ENCODE measurements around the gene NAALADL2.

The NAALADL2 gene

DNA sequence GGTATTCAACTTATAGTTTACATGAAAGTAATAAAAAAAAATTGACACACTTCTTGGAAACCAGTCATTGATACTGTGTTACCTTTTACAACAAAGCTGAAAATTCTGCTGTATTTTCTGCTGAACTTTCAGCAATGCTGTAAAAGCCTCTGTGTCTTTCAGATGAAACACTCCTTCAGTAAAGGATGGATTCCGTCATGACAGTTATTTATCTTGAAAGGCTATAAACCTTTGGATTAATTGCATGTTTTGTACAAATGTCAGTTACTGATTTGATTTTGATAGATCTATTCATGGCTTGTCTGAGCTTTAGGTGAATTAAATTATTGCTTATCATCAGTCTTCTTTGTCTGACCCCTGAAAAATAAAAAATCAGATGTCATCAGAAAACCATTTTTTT, 355.1 kb downstream of the NAALADL2 start:
- DNase-seq, result no peak

DNA sequence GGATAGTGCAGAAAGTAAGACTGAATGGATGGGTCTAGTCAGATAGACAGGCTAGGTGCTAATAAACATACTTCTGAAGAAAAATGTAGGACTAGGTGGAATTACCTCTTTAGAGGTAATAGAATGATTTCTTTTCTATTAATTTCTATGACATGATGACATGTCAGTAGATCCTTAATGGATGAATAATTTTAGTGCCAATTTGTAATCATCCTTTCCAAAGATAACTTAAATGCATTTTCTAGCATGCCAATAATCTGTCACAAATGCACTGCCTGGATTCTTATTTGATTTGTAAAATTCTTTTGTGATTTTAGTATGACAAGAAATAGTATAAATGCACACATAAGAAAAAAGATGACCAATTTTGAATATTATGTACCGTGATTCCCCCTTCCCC, 356.7 kb downstream of the NAALADL2 start:
- DNase-seq, result no peak

DNA sequence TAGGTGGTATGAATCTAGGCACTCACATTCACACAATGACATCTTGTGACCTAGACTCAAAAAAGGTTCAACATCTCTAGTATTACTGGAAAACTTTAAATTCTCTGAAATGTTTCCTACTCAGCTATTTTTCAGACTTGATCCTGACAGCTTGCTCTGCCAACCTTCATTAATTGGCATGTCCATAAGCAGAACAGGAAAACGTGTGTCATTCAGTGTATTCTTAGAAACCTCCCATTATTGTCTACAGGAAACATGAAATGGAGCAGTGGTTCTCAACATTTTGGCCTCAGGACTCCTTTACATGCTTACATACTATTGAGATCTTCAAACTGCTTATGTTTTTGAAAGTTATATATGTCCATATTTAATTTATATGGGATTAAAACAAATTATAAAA, 363.2 kb downstream of the NAALADL2 start:
- DNase-seq, result no peak

DNA sequence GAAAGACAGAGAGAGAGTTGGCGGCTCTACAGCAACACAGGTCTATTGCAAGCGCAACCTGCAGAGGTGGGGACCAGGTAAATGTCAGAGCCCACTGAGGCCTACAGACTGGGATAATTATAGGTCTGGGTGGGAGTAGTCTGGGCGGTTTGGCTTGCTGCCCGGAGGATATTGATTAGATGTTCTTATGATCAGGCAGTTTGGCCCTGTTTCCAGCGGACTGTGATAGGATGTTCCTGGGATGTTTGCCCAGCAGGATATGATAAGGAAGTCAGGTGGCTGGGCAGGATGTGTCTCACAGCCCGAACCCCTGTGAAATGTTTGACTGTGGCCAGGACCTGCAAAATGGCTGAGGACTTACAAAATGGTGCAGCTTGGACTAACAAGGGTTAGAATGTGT, 364.9 kb downstream of the NAALADL2 start:
- no peak for DNase-seq

DNA sequence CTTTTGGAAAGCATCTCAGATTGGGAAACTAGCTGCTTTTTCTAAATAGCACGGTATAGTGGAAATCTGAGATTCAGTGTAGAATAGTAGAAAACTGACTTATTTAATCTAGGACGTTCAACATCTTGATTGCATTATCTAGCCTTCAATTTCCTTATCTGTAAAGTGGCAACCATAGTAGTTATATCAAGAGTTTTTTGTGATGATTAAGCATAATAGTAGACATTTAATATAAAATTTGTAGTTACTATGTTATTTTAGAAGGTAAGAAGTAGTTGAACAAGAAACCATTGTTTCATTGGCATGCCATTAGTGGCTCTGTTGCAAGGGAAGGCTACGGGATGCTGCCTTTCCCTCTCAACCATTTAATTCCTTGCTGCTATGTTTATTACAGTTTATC, 367.3 kb downstream of the NAALADL2 start:
- DNase-seq, result no peak

DNA sequence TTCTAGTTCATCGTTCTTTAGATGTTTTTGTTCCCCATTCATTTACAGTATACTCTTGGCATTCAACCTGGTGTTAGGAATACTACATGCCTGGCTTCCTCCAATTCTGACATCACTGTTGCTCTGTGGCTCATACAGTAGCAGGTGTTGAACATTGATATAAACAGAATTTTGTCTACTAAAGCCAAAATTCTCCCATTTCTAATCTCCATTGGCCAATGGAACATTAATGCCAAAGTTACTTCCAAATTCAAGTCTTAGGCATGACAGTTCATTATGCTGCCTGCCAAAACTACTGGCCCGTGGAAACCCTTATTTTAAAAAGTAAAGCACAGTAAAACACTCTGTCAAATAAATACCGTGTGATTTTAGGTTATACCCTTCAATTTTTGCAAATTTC, 368.0 kb downstream of the NAALADL2 start:
- no peak for DNase-seq

DNA sequence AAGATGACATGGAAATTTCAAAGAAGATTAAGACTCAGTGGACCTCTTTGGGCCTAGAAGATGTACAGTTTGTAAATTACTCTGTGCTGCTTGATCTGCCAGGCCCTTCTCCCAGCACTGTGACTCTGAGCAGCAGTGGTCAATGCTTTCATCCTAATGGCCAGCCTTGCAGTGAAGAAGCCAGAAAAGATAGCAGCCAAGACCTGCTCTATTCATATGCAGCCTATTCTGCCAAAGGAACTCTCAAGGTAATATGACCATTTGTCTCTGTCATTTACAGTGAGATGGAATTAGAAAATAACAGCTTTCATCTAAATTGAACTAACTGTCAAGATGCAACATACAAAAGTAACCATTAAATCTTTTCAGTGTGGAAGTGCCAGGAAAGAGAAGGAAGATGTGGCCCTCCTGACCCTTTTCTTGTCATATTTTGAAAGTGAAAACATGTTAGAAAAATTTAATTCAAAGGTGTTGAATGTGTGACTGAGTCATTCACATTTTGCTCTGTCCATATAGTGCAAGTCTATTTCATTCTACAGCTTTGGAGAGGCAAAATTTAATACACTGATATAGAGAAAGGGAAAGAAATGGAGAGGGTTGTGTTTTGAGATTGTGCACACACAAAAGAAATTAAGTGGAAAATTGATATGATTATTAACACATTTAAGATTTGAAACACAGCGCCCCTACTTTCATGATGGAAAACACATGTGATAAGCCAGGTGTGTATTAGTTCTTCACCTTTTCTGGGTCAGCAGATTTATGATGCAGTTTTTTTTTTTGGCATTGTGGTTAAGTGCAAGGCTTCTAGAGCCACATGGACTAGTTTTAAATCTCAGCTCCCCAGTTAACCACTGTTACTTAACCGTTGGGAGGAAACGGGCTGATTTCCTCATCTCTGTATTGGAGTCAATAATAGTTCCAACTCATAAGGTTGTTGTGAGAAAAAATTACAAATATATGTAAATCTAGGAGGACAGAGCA, 375.1 kb downstream of the NAALADL2 start:
- DNase-seq, result no peak

DNA sequence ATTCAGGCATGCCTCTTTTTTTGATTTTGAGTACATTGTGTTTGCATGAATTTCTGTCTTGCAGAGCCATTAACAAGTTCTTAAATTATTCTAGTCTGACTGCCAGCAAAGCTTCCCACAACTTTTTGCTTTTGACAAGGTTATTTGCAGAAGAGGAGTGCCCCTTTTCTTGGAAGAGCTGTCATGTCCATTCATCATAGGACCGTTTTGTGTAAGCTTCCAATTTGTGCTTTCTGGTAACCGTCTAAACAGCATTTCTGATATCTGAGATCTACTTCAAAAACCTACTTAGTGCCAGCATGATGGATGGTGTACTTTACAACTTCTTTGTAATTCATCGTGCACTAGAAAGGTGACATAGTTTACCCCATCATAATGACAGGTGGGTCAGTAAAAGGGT, 379.7 kb downstream of the NAALADL2 start:
- DNase-seq, result no peak

DNA sequence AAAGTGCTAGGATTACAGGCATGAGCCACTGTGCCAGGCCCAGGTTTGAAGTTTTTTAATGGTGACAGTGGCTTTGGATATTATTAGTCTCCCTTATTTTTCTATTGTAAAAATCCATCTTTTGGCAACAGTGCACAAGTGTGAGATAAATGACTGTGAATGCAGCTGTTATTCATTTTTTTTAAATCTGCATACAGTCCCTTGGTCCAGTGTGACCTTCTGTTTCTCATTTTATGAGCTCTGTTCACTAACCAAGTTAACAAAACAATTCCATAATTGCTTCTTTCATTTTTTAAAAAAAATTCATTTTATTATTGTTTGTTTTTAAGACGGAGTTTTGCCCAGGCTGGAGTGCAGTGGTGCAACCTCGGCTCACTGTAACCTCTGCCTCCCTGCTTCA, 381.8 kb downstream of the NAALADL2 start:
- DNase-seq, result no peak

DNA sequence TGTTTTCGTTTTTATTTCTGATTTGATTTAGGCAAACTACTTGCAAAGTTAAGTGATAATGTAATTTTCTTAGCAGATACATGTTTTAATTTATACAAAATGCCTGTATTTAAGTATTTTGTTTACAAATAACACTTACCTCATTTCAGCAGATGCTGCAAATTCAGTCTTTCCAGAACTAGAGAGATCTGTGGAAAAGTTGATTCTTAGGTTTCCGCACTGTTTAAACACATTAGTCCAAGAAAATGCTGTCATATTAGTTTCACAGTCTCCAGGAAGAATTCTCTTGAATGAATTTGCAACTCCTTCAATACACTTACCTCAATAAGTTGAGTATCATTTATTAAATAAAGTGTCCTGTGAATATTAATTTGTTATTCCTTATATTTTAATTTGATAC, 383.1 kb downstream of the NAALADL2 start:
- no peak for DNase-seq

DNA sequence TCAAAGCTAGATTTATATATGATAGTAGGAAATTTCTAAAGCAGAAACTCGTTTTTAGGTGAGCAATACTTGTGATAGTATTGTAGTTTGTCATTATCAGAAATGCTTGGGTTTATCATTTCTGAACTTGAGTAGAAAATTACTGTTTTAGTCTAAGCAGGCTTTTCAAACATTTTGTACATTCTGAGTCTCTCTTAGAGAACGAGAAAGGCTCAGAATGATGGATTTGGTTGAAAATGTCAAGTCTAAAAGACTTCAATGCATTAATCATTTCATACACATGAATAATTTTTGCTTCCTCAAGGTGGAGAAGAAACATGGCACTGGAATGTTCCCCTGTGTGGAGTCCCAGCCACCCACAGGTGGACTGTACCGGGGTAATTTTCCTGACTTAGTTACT, 387.1 kb downstream of the NAALADL2 start:
- DNase-seq, result no peak

DNA sequence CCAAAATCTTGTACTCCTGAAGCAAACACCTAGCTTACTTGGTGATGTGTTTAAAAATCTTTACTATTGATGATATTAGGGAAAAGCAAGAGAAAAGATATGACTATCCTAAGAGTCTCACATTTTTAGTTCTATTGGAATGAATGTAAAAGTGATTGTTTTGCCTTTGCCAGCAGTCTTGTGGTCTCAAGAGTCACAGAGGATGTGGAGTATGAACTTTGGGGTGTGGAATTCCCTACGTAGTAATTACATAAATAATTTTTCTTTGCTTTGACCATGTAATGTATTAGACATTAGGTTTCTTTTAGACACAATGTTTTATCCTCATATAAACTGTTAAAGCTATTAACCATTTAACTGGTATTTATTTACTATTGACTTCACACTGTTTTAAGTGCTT, 387.6 kb downstream of the NAALADL2 start:
- DNase-seq, result no peak

DNA sequence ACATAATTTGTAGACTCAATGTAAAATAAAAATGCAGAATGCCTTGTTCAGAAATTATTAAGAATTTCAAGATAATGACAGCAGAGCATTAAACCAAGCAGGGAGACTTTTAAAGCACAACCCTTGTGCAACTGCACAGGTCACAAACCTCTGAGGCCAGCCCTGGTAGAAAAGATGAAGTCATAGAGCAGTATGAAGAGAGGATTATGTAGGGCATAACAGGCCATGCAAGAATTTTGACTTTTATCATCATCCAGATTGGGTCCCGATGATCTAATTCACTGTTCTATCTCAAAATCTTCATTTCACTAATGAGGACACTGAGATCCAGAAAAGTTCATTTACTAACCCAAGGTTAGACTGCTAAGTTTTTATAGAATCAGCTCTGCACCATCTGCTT, 388.5 kb downstream of the NAALADL2 start:
- no peak for DNase-seq

DNA sequence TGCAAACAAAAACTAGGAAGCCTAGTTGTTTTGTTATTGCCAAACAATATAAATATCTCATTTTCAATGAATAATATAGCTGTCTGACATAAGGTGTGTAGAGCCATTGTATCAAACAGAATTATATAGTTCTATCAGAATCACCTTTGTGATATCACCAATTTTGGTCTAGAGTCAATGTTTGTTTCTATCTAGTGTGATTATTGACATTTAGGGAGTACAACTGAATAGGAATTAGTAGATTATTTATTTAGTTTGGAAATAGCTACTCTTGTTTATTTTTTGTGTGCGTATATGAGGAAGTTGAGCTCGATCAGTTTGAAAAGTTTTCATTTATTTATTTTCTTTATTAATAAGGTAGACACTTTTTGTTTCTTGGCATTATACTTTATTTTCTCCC, 389.7 kb downstream of the NAALADL2 start:
- DNase-seq, result no peak

DNA sequence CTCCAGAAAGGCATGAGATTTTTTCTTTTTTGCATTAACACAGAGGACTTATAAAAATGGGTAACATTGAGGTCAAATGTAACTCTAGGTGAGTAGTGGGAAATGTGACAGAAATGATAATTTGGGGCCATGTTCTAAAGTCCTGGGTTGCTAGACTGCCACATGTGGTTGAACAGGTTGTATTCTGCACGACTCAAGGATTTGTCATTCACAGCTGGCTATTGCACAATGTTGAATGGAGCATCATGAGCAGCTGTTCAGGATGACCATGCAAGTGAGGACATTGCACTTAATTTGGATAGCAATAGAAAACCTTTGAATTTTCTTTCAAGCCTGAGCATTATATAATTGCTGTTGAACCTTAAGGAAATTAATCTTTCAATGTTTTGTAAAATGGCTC, 396.6 kb downstream of the NAALADL2 start:
- DNase-seq, result no peak

DNA sequence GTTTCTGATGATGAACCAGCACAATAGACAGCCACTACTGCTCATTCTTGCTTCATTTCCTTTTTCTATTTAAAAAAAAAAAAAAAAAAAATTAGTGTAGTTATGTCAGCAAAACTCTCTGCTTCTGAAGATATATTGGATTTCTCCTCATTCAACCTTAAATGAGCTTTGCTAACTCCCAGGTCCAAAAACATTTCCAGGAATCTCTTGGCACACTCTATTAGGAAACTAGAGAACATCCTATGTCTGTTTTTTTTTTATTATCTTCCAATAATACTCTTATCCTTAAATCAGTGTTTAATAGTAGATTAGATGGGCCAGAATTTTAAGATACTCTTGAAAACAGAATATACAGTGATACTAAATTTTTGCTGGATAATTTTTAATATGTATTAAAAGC, 398.0 kb downstream of the NAALADL2 start:
- no peak for DNase-seq

DNA sequence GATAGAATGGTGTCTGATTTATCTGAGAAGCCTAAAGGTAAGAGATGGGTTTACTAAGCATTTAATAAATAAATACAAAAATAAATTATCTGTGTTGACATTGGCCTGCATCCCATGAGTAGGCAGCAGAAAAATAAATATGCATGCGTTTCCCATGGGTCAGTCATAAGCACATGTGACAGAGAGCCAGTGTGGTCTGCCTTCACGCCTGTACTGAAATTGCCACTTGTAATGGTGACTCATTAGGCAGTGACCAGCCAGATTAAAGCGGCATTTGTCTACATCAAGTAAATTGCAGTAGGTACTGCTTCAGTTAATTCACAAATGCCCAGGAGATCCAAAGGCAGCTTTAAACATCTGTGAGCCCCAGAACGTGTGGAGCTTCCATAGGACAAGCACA, 399.6 kb downstream of the NAALADL2 start:
- DNase-seq, result no peak

DNA sequence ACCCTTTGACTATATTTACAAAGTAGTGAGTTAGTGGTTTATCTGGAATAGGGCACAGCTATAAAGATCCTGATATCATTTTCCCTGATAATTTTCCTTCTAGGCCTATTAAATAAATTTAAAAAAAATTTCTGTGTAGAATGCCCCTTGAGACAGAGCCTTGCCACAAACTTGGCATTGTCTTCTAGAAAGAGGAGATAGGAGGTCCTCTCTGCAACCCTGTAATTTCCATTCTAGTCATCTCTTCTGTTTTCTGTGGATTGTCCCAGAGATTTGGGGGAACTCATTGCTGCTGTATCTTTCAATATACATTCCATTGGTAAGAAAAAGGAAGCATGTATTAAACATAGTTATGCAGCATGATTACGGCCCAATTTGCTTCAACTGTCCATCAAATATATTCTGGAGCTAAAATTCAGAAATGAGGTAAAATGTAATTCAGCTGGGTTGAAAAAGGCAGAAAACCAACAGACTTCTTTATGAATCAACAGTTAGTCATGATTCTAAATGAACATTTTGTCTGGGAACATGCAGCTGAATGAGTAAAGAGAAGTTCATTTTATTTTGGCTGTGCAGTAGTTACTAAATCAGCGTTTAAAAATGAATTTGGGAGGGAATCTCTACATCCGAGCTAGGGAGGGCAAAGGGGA, 401.1 kb downstream of the NAALADL2 start:
- DNase-seq, result no peak

DNA sequence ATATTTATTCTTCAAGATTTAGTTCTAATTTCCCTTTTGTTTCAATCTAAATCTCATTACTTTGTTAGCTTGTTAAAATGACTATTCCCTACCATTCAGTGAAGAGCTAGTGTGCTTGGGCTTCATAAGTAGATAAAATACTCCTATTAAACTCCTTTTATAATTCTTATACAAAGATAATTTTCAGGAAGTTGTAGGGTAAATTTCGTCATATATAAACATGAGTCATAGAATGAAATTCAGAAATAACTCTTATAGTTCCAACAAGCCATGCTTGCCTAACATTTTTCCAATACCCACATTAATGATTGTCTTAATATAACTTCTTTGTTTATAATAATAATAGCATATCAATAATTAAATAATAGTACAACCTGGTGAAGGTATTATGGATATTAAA, 407.3 kb downstream of the NAALADL2 start:
- no peak for DNase-seq

DNA sequence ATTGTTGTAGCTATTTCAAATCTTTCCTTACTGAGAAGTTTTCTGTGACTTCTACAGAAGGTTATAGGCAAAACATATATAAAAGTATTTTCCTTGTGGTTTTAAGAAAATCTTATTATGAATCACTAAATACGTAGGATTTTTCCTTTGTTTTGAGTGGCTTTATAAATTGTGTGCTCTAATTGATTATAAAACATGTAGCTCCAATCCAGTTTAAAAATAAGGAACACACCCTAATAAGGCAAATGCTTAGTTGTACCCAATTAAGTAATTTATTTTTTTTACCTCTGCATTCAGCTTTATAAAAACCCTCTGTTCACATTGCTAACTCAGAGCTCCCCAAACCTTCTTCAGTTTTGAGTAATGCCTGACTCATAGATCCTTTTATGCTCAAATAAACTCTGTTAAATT, 408.0 kb downstream of the NAALADL2 start:
- no peak for DNase-seq

DNA sequence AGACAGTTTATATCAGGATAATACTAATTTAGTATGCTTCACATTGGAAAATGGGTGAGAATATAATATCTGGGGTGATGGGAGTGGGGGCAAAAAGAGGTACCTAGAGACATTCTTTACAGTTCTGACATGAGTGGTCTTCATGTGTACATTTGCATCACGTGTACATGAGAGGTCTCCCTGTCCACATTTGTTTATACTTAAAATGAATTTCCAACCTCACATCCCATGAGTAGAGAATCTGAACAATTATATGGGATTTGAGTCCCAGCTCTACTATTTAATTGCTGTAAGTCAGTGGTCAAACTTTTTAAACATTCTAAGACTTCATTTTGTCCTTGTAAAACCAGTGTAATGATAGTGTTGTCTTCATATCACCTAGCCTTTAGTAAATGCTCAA, 408.4 kb downstream of the NAALADL2 start:
- DNase-seq, result no peak

DNA sequence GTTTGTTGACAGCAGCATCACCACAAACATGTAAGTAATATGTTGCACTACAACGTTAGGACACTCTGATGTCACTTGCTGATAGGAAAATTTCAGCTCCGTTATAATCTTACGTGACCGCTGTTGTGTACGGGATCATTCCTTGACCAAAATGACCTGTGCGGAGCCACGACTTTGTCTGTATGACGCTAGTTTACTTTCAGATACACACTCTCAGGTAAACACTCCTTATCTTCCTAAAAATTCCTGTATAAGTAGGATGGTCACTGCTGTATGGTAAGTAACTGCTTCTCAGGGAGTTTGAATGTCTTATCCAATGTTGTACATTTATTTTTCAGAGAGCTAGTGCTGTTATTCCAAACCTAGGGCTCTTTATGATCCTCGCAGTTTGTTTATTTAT, 410.3 kb downstream of the NAALADL2 start:
- DNase-seq, result no peak

DNA sequence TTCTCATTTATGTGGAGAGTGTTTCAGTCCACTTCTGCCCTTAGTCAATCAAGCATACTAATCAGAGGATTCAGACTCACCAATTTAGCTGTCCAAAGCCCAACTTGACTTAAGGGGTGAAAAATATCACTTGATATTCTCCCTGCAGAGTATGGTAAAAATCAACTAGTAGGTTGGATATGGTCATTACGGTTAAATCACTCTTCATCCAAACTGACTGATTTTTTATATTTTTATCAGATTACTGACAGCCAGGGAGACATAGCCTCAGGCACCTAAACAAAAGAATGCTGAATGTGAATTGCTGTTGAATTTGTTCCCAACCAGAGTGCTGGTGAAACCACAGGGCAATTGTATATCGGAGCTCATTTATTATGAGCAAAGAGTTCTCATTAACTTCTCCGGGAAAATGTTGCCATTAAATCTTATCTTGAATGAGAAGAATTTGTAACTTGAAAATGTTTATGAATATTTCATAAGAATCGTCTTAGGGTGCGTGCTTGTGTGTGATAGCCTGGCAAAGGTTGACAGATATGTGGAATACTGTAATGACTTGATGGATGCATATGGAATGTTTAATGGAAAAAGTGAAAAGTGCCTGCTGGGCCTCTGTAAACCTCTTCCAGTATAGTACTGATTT, 411.2 kb downstream of the NAALADL2 start:
- no peak for DNase-seq

DNA sequence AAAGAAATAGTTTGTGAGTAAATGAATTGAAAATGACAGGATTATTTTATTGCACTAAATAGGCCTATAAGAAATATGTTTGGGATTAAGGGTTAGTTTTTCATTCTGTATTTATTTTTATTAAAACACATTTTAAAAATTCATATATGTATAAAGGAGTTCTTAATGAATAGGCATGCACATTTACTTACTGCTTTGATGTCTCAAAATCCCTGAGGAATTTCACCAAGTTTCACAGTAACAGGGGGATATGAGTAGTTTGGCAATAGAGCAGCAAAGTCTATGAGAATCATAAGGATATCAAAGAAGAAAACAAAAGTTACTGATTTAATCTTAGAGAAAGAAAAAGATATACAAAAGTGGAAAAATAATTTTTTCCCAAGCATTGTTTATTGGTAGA, 411.7 kb downstream of the NAALADL2 start:
- DNase-seq, result no peak

Measured in CD4-positive, alpha-beta T cell treated with Interleukin-17A for 4 hours (primary cell).